Measurements from ENCODE around the gene M6PR. TPM values are rescaled to one million over a fixed set of nuclear protein-coding genes. Genes with fewer than 3 reads are reported as not detected.

Gene M6PR
- total and polyA plus RNA-seq, 2 of the 8 experiments (the other 6 are each of a cell fraction or from before 2014, with no cell fraction given) = 106 to 122 TPM

- peaks cover 0 to 18% of the 10 kb centered on the region in 2 experiments; a peak in 2 of 4 replicates for H3K79me2 ChIP-seq (ENCODE audit: control insufficient read depth in 1 of 2, insufficient read depth in 2 of 2, low read length in 2 of 2)
- no peak overlapping the region for H2BK15ac ChIP-seq (ENCODE audit: low read length)
These were observed 7.6 kb downstream of the M6PR start for GRCh38 chr12:8941691-8942478.

More at GRCh38 chr12:8941691-8942478, 7.6 kb downstream of the M6PR start:
- no peaks in the 10 kb centered on the region; a peak in 1 of 7 replicates for H3K4me1 ChIP-seq (replicated peaks in 1 of 4; ENCODE audit: control insufficient read depth in 3 of 4, insufficient read depth in 4 of 4, low read length in 3 of 4)
- no peak overlapping the region for H4K5ac ChIP-seq (ENCODE audit: insufficient read length, low read depth, low read length)
- H2AFZ ChIP-seq (ENCODE audit: low read length) = no peak overlapping the region
- no peak overlapping the region for H2BK20ac ChIP-seq (ENCODE audit: low read length)
- no peak overlapping the region for H2BK12ac ChIP-seq (ENCODE audit: low read depth, low read length)
- no peak overlapping the region for H3K56ac ChIP-seq (replicated peaks; ENCODE audit: insufficient read length, low read depth, low read length)
- no peak overlapping the region for H4K91ac ChIP-seq (replicated peaks; ENCODE audit: insufficient read length, low read length)
- DNase-seq (ENCODE audit: low read depth in 1 of 2, low spot score in 2 of 2) = no peak
- no peak overlapping the region for H3K4me2 ChIP-seq (ENCODE audit: insufficient read depth in 1 of 2, low read depth in 2 of 2, low read length in 2 of 2)
- no peak overlapping the region for H3K23ac ChIP-seq (ENCODE audit: insufficient read length)
- H3K4me3 ChIP-seq (ENCODE audit: extremely low read depth in 1 of 4, insufficient read depth in 2 of 4, low read depth in 3 of 4, low read length in 4 of 4) = no peak overlapping the region
- H3K36me3 ChIP-seq (ENCODE audit: control insufficient read depth in 2 of 4, insufficient read depth in 4 of 4, low read length in 3 of 4) = peaks cover 40 to 70% (median 61%) of the 10 kb centered on the region in 4 experiments
- H3K27me3 ChIP-seq (replicated peaks in 1 of 4; ENCODE audit: control insufficient read depth in 3 of 4, extremely low read depth in 1 of 4, insufficient read depth in 3 of 4, low read length in 3 of 4) = no peaks in the 10 kb centered on the region
- ChIA-PET CTCF (ENCODE audit: partially characterized antibody) (interaction anchor here (12.2 kb wide), 1 partner anchor 93 kb away, joined by 119 read pairs; no protein-coding TSS in a partner anchor), POLR2A (ENCODE audit: partially characterized antibody) (interaction anchor here (0.7 to 11.5 kb wide), 8 partner anchors 10 to 129 kb away, joined by 3 to 311 read pairs (median 3); partner anchors contain the start of gene PHC1)
- no peaks in the 10 kb centered on the region for H3K9me3 ChIP-seq (ENCODE audit: insufficient read depth in 2 of 2, low read depth in 1 of 2, low read length in 1 of 2)
- H3K23me2 ChIP-seq (ENCODE audit: low read depth, low read length) = no peaks in the 10 kb centered on the region
- H4K8ac ChIP-seq (ENCODE audit: extremely low read depth, insufficient read depth, low read length) = no peak overlapping the region
- H2BK5ac ChIP-seq (ENCODE audit: low read depth, low read length) = no peak overlapping the region
- TF ChIP-seq JUND (IDR thresholded peaks at IDR 0.05; ENCODE audit: low read length) (no peak), SP1 (IDR thresholded peaks at IDR 0.05; ENCODE audit: low read depth, low read length) (no peak), SRF (IDR thresholded peaks at IDR 0.05; ENCODE audit: low read depth, low read length) (no peak), PHF8 (conservative IDR thresholded peaks at IDR 0.05; ENCODE audit: low read depth, low read length) (no peak), ATF2 (IDR thresholded peaks at IDR 0.05; ENCODE audit: low read length) (0 out of 2 replicates have a peak, but pooled peaks have one; percentile 33), POLR2AphosphoS5 (IDR thresholded peaks at IDR 0.05; ENCODE audit: low read depth, low read length) (peak; percentile 86), GABPA (IDR thresholded peaks at IDR 0.05; ENCODE audit: borderline replicate concordance, insufficient read depth, low read length) (no peak), GTF2F1 (IDR thresholded peaks at IDR 0.05; ENCODE audit: borderline replicate concordance, low read depth, low read length) (no peak), USF2 (IDR thresholded peaks at IDR 0.05; ENCODE audit: low read length) (no peak), POLR2A (IDR thresholded peaks at IDR 0.05; ENCODE audit: control extremely low read depth in 1 of 2, low read depth in 2 of 2, low read length in 2 of 2) (peak; percentile 72 to 83)
- H3K9ac ChIP-seq (replicated peaks in 1 of 4; ENCODE audit: extremely low read depth in 1 of 4, low read depth in 3 of 4, low read length in 3 of 4) = no peak overlapping the region
- H2BK120ac ChIP-seq (replicated peaks; ENCODE audit: low read depth, low read length) = no peak overlapping the region
- H3K79me1 ChIP-seq (ENCODE audit: low read depth, low read length) = peaks cover 9% of the 10 kb centered on the region
- no peak for FAIRE-seq
- WGBS, 2 experiments (ENCODE audit: extremely low coverage in 1 of 2, insufficient coverage in 1 of 2, insufficient read length in 1 of 2, insufficient replicate concordance in 2 of 2, low coverage in 1 of 2, low lambda C conversion rate in 2 of 2, missing lambda C conversion rate in 1 of 2) = 90% methylated on average over 5 of the region's 5 CpGs; no CpG with 5 or more reads in 1 of the 2 experiments
- no peak overlapping the region for H2AK5ac ChIP-seq (ENCODE audit: low read depth, low read length)
- H3K14ac ChIP-seq (ENCODE audit: insufficient read length) = no peak overlapping the region
- H4K20me1 ChIP-seq (replicated peaks in 1 of 2; ENCODE audit: control insufficient read depth in 1 of 2, insufficient read depth in 2 of 2, low read length in 2 of 2) = peaks cover 8 to 15% of the 10 kb centered on the region in 2 experiments
- no peak overlapping the region for H3K27ac ChIP-seq (ENCODE audit: low read depth, low read length)
- H3K18ac ChIP-seq (ENCODE audit: extremely low read depth, low read length) = no peak overlapping the region
- H3K4ac ChIP-seq (replicated peaks; ENCODE audit: insufficient read length, low read depth, low read length) = no peak overlapping the region

Measured in H1 (cell line).